Measurements from ENCODE around the gene WDPCP.

DNA sequence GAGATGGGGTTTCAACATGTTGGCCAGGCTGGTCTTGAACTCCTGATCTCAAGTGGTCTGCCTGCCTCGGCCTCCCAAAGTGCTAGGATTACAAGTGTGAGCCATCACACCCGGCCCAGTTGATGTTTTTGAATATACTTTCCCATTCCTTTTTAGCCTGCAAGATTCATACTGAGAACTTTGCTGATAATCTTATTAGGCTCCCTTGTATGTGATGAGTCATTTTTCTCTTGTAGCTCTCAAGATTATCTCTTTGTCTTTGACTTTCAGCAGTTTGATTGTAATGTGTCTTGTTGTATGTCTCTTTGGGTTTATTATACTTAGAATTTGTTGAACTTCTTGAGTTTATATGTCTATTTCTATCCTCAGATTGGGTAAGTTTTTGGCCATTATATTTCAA is 456.3 kb downstream of the WDPCP start:
- TF ChIP-seq POLR2A (IDR thresholded peaks at IDR 0.05) (no peak), CTCF (IDR thresholded peaks at IDR 0.05) (no peak)
